NCI-H2227 (cell line): ENCODE measurements around the gene SHLD1.

ENCODE experiments used
- DNase-seq: peaks from one replicate; lab custom pipeline; 2025; ENCODE audit not compliant: unreplicated experiment; lab: John Stamatoyannopoulos, UW

The SHLD1 gene

GRCh38 chr20:5811746-5812145 lies 61.5 kb downstream of the SHLD1 start:
- no peak for DNase-seq

- DNase-seq = no peak
These were observed 68.1 kb downstream of the SHLD1 start for GRCh38 chr20:5818346-5818681.

DNA sequence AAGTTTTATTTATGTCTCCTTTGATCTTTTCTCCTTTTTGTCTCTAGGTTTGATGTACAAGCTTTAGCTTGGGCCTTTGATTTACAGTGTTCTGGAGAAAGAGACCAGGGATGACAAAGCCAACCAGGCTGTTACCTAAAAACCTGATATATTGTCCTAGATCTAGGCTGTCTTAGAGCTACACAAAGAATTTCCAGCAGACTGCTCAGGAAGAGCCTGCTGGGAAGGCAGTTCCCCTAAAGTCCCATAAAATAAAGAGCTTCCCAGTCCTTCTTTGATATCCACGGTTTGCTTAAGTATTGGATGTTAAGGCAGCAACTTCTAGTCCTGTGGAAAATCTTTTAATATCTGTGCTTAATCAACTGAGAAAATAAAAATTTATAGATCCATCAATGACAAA lies 70.5 kb downstream of the SHLD1 start:
- DNase-seq = no peak

DNA sequence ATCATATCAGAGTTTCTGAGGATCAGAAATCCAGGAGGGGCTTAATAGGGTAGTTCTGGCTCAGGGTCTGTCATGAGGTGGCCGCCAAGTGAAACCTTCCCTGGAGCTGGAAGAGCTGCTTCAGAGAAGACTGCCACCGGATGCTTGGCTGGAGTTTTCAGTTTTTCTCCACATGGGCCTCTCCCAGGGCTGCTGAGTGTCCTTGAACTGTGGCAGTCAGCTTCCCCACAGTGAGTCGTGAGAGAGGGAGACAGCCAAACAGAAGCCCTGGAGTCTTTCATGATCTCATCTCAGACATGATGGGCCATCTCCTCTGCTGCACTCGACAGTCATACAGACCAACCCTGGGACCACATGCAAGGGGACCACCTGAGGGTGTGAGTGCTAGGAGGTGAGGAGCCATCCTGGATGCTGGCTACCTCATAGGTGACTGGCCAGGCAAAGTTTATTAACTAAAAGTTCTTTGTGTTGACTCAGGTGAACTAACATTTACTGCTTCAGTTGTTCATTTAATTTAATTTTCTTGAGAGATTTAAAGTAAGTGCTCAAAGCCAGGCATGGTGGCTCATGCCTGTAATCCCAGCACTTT lies 71.5 kb downstream of the SHLD1 start:
- DNase-seq = no peak

DNA sequence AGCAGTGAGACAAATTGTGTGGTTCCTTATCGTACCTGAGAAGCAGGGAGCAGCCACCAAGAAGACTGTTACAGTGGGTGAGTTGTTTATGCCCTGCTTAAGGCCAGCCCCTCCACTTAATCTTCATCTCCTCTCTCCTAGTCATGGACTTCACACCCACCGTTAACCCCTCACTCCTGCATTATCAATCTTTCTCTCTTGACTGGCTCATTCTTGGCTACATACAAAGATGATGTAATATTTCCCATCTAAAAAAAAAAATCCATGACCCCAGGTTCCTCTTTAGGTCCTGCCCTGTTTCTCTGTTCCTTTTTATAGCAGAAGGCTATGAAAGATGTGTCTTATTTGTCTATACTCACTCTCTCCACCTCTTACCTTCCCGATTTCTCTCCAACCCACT lies 72.4 kb downstream of the SHLD1 start:
- DNase-seq = no peak

- peak; percentile 39 for DNase-seq
These were observed 75.0 kb downstream of the SHLD1 start for GRCh38 chr20:5825130-5825719.

DNA sequence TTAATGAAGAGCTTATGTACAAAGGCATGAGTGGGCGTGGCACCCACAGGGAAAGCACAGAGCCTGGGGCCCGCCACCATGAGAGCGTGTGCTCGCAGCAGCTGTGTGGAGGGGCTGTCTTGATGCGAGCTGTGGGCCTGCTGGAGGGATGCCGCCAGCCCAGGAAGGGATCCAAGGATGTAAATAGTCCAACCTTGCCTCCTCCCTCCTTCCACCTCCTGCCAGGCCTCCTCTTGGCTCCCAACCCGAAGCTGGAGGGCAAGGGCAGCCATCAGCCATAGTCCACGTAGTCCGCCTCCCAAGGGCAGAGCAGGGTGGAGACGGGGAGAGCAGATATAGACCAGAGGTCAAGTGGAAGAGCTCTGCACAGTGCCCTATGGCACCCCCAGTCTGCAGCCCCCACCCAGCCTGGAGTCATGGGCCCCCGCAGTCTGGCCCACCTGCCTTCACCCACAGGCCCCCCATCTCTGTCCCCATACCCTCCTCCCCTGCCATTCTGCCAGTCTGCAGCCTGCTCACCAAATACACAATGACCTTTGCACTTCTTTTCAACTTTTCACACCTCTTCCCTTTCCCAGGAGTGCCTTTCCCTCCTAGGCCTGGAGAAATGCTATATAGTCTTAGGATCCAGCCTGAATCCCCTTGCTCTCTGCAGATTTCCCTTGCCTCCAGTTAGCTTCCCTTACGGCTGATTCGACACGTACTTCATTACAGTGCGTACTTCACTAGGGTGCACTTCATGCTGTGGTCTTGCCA lies 77.1 kb downstream of the SHLD1 start:
- DNase-seq = no peak

DNA sequence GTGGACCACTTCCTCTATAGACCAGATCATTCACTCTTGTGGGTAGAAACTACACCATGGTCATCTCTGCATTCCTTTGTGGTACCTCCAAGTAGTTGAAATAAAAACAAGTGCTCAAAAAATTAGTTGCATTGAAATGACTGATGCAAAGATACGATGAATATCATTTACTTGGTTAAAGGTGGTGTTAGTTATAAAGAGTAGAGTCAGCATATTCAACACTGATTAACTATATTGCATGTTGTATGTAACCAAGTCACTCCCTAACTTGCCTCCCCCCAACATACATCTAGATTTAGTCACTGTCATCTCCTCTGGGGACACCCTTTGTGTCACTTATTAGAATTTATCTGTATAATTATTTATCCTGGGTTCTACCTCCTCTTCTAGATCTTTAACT lies 77.7 kb downstream of the SHLD1 start:
- no peak for DNase-seq

- DNase-seq = no peak
These were observed 79.1 kb downstream of the SHLD1 start for GRCh38 chr20:5829241-5829809.

- no peak for DNase-seq
These were observed 81.5 kb downstream of the SHLD1 start for GRCh38 chr20:5831539-5832237.

DNA sequence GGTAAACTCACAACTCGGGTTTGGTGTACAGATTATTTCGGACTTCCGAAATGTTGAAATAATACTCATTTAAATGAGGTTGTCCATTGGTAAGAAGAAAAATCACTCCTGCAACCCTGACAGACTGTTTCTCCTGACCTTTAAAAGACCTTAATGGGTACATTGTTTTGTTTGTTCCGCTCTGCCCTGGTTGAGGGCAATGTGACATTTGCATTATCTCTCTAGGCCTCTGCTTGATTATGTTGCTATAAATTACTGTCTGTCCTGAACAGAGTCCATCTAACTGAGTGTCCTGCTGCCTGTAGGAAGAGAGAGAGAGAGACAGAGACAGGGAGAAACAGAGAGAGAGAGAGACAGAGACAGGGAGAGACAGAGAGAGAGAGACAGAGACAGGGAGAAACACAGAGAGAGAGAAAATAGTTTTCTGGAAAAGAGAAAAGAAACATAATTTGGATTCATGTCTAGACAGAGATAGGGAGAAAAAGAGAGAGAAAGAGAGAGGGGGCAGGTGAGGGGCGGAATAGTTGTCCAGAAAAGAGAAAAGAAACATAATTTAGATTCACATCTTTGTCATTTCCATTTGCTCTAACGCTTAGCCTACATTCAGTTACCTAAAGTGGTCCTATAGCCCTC lies 83.2 kb downstream of the SHLD1 start:
- DNase-seq = no peak

DNA sequence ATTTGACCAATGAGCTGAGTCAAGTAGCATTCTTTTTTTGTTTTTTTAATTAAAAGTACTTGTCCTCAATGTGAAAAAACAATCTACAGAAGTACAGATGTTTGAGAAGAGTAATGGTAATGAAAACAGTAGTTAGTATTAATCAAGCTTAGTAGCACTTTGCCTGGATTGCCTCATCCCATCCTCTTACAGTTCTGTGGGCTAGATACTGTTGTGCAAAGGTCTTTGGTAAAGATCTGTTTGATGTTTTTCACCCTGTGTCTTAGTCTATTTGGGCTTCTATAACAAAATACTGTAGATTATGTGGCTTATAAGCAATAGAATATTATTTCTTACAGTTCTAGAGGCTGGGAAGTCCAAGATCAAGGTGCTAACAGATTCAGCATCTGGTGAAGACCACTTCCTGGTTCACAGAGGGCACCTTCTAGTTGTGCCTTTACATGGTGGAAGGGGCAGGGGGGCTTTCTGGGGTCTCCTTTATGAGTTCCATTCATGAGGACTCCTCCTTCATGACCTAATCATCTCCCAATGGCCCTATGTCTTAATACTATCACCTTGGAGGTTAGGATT lies 84.3 kb downstream of the SHLD1 start:
- no peak for DNase-seq

DNA sequence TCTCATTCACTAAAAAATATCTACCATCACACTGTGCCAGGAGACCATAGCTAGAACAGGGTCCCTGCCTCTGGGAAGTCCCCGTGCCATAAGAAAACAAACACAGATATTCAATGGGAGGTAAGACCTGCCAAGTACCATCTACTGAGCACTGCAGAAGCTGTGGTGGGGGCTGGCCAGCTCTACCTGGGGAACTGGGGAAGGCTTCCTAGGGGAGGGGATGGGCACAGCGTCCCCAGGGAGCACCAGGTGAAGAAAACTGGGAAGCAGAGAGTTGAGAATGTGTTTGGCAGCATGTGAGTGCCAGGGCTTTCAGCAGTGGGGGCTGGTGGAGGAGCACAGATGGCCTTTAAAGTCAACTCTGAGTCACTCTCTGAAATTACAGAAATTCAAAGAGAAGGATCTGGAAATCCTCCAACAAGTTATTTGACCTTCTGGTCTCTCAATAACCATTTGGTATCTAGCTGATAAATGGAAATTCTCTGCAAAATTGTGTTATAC lies 85.2 kb downstream of the SHLD1 start:
- peak; percentile 19 for DNase-seq

DNA sequence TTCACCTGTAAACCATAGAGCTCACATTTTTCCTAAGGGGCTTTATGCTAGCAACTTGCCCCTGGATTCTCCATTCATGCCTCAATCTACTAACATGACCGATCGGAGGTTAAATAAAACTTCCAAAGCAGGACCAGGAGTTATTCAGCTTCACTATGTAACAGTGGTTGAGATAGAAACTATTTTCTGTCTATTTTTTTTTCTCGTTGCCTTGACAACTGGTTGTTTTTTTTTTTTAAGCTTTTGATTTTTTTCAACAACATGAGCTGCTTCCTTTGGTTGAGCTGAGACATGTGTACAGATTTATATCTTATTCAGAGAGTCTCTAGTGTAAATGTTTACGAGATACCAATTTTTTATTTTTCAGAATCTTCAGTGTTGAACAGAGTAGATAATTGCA lies 85.7 kb downstream of the SHLD1 start:
- DNase-seq = peak; percentile 19

GRCh38 chr20:5836569-5836968 lies 86.4 kb downstream of the SHLD1 start:
- DNase-seq = no peak

GRCh38 chr20:5840411-5841002 lies 90.3 kb downstream of the SHLD1 start:
- no peak for DNase-seq

- no peak for DNase-seq
These were observed 91.3 kb downstream of the SHLD1 start for GRCh38 chr20:5841522-5841921.

- no peak for DNase-seq
These were observed 92.3 kb downstream of the SHLD1 start for GRCh38 chr20:5842465-5842864.

- DNase-seq = no peak
These were observed 92.9 kb downstream of the SHLD1 start for GRCh38 chr20:5843054-5843592.

DNA sequence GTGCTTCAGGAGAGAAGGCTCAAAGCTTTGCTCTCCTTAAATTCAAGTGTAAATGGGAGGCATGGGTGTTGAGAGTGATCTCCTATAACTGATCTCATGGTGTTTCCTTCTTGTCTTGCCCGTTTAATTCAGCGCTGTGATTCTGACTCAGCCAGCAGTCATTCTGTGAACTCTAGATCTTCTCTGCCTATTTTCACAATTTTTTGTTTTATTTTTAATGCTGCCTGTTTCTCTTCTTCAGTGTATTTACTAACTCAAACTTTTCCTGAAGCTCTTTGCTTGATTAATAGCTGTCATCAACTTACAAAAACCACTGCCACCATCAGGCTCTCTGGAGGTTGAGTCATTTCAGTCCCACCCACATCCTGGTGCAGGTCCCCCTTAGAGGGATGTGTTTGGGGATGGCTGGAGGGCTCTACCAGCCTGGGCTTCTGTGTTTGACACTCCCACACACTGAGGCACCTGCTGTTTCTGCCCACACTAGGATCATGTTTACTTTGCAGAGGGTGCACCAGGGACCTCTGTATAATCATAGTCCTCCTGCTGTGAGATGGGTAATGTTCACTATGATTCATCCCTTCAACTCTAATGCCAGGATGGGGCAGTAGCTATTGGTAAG lies 94.0 kb downstream of the SHLD1 start:
- DNase-seq = no peak
